MM.1S (cell line): ENCODE results near the gene MARVELD3.

Experiments used
- CTCF ChIP-seq: fragments of 300-600 bp; sonication (generic); IDR thresholded peaks from 2 replicates; pipeline ENCODE4 v1.5.1; 2016; ENCODE audit warnings: antibody characterized with exemption, low read length, mixed read lengths
- EZH2phosphoT487 ChIP-seq: fragments of 300-600 bp; sonication (generic); IDR thresholded peaks from 2 replicates; pipeline ENCODE4 v1.6.1; 2018; ENCODE audit warnings: antibody characterized with exemption, low read length

- TF ChIP-seq EZH2phosphoT487 (no peak), CTCF (peak; percentile 57)
Observed at GRCh38 chr16:71645450-71645849, 19.5 kb downstream of the MARVELD3 start.
